Glutamatergic neuron (in vitro differentiated cells): ENCODE results near the gene TESK2. TPM values are rescaled to one million over a fixed set of nuclear protein-coding genes. Genes with fewer than 3 reads are reported as not detected.

ENCODE experiments used
- total RNA-seq: library from RNA; stranded (reverse); fragmentation: NEBNext Ultra II Directional; extraction: Animal tissue kit (Norgen Biotek cat#: 25700); gene quantifications from one replicate; pipeline ENCODE4 v1.2.1, GENCODE V29; 2021; ENCODE audit not compliant: unreplicated experiment

TESK2 gene
- total RNA-seq, 1 donor from 2014 or later: 3.3 TPM

Other genes with a start within 250 kb of the TESK2 start
- 2.3 TPM for gene HPDL, start 164.3 kb downstream of the TESK2 start, total RNA-seq
- gene TOE1, start 151.0 kb downstream of the TESK2 start, total RNA-seq: 7.5 TPM
- gene MUTYH, start 150.7 kb downstream of the TESK2 start, total RNA-seq: 33.7 TPM
- 9.8 TPM for gene CCDC163, start 8.9 kb upstream of the TESK2 start, total RNA-seq
- gene MMACHC, start 9.1 kb upstream of the TESK2 start, total RNA-seq: 2.5 TPM
- gene PRDX1, start 30.7 kb upstream of the TESK2 start, total RNA-seq: 1,754 TPM
- 182 TPM for gene AKR1A1, start 59.7 kb upstream of the TESK2 start, total RNA-seq
- 139 TPM for gene NASP, start 92.9 kb upstream of the TESK2 start, total RNA-seq
- 3.8 TPM for gene CCDC17, start 132.9 kb upstream of the TESK2 start, total RNA-seq
- 103 TPM for gene GPBP1L1, start 195.4 kb upstream of the TESK2 start, total RNA-seq
- 20.6 TPM for gene TMEM69, start 197.0 kb upstream of the TESK2 start, total RNA-seq